Breast epithelium (tissue), 4 donors: ENCODE results near the gene SOX11. TPM values are rescaled to one million over a fixed set of nuclear protein-coding genes. Genes with fewer than 3 reads are reported as not detected.
A peak's percentile ranks its signal among the peaks of the same experiment; 100 is the strongest.

Experiments used
- DNase-seq, 2 donors: peaks; one replicate each; pipeline ENCODE4 v3.0.0-alpha.2; 2019; ENCODE audit warnings: low spot score in 2 of 2
- H3K27ac ChIP-seq, 2 donors: fragments of 200-600 bp; sonication (generic) in 1 of 2; one replicate each; pipeline ENCODE4 v1.5.1; 2016 to 2019; ENCODE audit warnings: mild to moderate bottlenecking in 1 of 2
- H3K27me3 ChIP-seq, 2 donors: fragments of 200-600 bp; sonication (generic) in 1 of 2; one replicate each; pipeline versions ENCODE4 v1.5.1 to v1.6.0; 2017 to 2019; ENCODE audit warnings: control low read depth in 1 of 2, mild to moderate bottlenecking in 1 of 2
- H3K36me3 ChIP-seq: fragments of 200-600 bp; one replicate; pipeline ENCODE4 v1.5.1; 2019
- H3K4me1 ChIP-seq, 2 donors: fragments of 200-600 bp; sonication (generic); one replicate each; pipeline ENCODE4 v1.5.1; 2016 to 2019; ENCODE audit warnings: control low read depth in 1 of 2
- H3K4me3 ChIP-seq, 3 donors: fragments of 200-600 bp; sonication (generic); 1 replicate in 2 of 3; 2 replicates in 1 of 3; pipeline ENCODE4 v1.5.1; 2016 to 2019; ENCODE audit warnings: mild to moderate bottlenecking in 3 of 3, moderate library complexity in 2 of 3
- H3K9me3 ChIP-seq, 2 donors: fragments of 200-600 bp; sonication (generic) in 1 of 2; one replicate each; pipeline ENCODE4 v1.5.1; 2016 to 2019; ENCODE audit warnings: control low read depth in 1 of 2
- CTCF ChIP-seq, 3 donors: fragments of 450-650 bp; IDR thresholded peaks; one replicate each; pipeline ENCODE4 v1.5.1; 2016 to 2017; ENCODE audit warnings: antibody characterized with exemption in 3 of 3, mild to moderate bottlenecking in 3 of 3, moderate library complexity in 3 of 3
- POLR2A ChIP-seq: fragments of 450-650 bp; IDR thresholded peaks from one replicate; pipeline ENCODE4 v1.6.1; 2016; ENCODE audit warnings: antibody characterized with exemption, mild to moderate bottlenecking, moderate library complexity
- POLR2AphosphoS5 ChIP-seq, 3 donors: sonication (generic); formaldehyde crosslinking; IDR thresholded peaks; one replicate each; pipeline ENCODE4 v1.6.1; 2017; ENCODE audit warnings: antibody characterized with exemption in 3 of 3
- intact Hi-C: fragments of 100-400 bp; cut with DNase I; formaldehyde crosslinking; loops from one replicate; pipeline ENCODE4 v1.15.1; 2023; ENCODE audit warnings: low total_unique reads
- total RNA-seq, 3 donors: library from RNA; depleted of rRNA; stranded (reverse); fragments of >200 nt; gene quantifications; one replicate each; pipeline ENCODE4 v1.1.0, GENCODE V29; 2016

Gene SOX11
- total RNA-seq, 3 donors from 2014 or later: 0.15 to 0.33 TPM; not detected in 1

- no peak for DNase-seq
- Histone ChIP-seq H3K9me3 (no peaks in the 10 kb centered on the region), H3K27ac (no peak overlapping the region), H3K4me1 (no peaks in the 10 kb centered on the region), H3K4me3 (no peak overlapping the region), H3K27me3 (no peaks in the 10 kb centered on the region), H3K36me3 (no peaks in the 10 kb centered on the region)
- intact Hi-C loops: no loop called here
- TF ChIP-seq POLR2A: no peak
- no peak for TF ChIP-seq CTCF (IDR thresholded peaks at IDR 0.05)
- TF ChIP-seq POLR2AphosphoS5 (IDR thresholded peaks at IDR 0.05): no peak
Observed at GRCh38 chr2:5748391-5748790, 56.2 kb downstream of the SOX11 start.

- H3K9me3 ChIP-seq: no peaks in the 10 kb centered on the region
- TF ChIP-seq POLR2A: no peak
- no peak for TF ChIP-seq POLR2AphosphoS5 (IDR thresholded peaks at IDR 0.05)
- TF ChIP-seq CTCF (IDR thresholded peaks at IDR 0.05): no peak
- DNase-seq: no peak
- intact Hi-C loops: no loop called here
- H3K4me1 ChIP-seq: no peaks in the 10 kb centered on the region
- no peak overlapping the region for H3K27ac ChIP-seq
- H3K36me3 ChIP-seq: no peaks in the 10 kb centered on the region
- no peaks in the 10 kb centered on the region for H3K27me3 ChIP-seq
- H3K4me3 ChIP-seq: no peak overlapping the region
Observed at GRCh38 chr2:5748946-5749345, 56.8 kb downstream of the SOX11 start.

- Histone ChIP-seq H3K27ac (no peak overlapping the region), H3K4me1 (no peaks in the 10 kb centered on the region), H3K36me3 (no peaks in the 10 kb centered on the region), H3K9me3 (no peaks in the 10 kb centered on the region), H3K4me3 (no peak overlapping the region), H3K27me3 (no peaks in the 10 kb centered on the region)
- peak; percentile 65 to 67 for DNase-seq
- intact Hi-C loops: no loop called here
- no peak for TF ChIP-seq CTCF (IDR thresholded peaks at IDR 0.05)
- TF ChIP-seq POLR2AphosphoS5 (IDR thresholded peaks at IDR 0.05): no peak
- no peak for TF ChIP-seq POLR2A
Observed at GRCh38 chr2:5749347-5749746, 57.2 kb downstream of the SOX11 start.
